GM12878 (cell line): ENCODE measurements around the gene SPIRE1.

Experiments used
- BRCA1 ChIP-seq: IDR thresholded peaks from 2 replicates; pipeline ENCODE4 v1.6.1; 2011; ENCODE audit warnings: low read depth, low read length, improper control_type of control experiment
- CEBPZ ChIP-seq: fragments of 150-350 bp; IDR thresholded peaks from 2 replicates; pipeline ENCODE4 v1.6.1; 2016; ENCODE audit warnings: low read depth, low read length
- CTCF ChIP-seq, 3 experiments: IDR thresholded peaks in 2 of 3; conservative IDR thresholded peaks in 1 of 3; 2 replicates each; pipeline ENCODE4 v1.5.1; 2011; ENCODE audit warnings: low read depth in 3 of 3, low read length in 3 of 3, mild to moderate bottlenecking in 3 of 3, control low read depth in 2 of 3, moderate library complexity in 2 of 3, inconsistent platforms in 1 of 3, mixed read lengths in 1 of 3; ENCODE audit not compliant: control insufficient read depth in 2 of 3, insufficient read depth in 1 of 3; ENCODE audit errors: extremely low read depth in 1 of 3
- EZH2 ChIP-seq: IDR thresholded peaks from 2 replicates; pipeline ENCODE4 v1.6.1; 2012; ENCODE audit warnings: low read depth, mild to moderate bottlenecking, control low read depth, inconsistent platforms, low read length, borderline replicate concordance; ENCODE audit not compliant: control insufficient read depth
- FOS ChIP-seq: IDR thresholded peaks from 3 replicates; pipeline ENCODE4 v1.6.1; 2011; ENCODE audit warnings: borderline replicate concordance; ENCODE audit not compliant: insufficient read length; ENCODE audit errors: extremely low read depth
- JUND ChIP-seq: IDR thresholded peaks from 2 replicates; pipeline ENCODE4 v1.6.1; 2012; ENCODE audit warnings: low read depth, mild to moderate bottlenecking, low read length, improper control_type of control experiment, moderate library complexity
- POLR2A ChIP-seq: IDR thresholded peaks from 2 replicates; pipeline ENCODE4 v1.6.1; 2011; ENCODE audit warnings: low read depth, mild to moderate bottlenecking, low read length
- PRDM15 ChIP-seq: fragments of 450-650 bp; formaldehyde crosslinking; IDR thresholded peaks from 2 replicates; pipeline ENCODE4 v1.4.0; 2020; ENCODE audit warnings: mild to moderate bottlenecking, moderate library complexity
- RCOR1 ChIP-seq: conservative IDR thresholded peaks from 2 replicates; pipeline ENCODE4 v1.6.1; 2012; ENCODE audit warnings: low read depth, low read length, improper control_type of control experiment
- RELA ChIP-seq: fragments of 450-650 bp; IDR thresholded peaks from 2 replicates; pipeline ENCODE4 v1.8.0; 2014; ENCODE audit warnings: borderline replicate concordance; ENCODE audit not compliant: partially characterized antibody
- REST ChIP-seq: IDR thresholded peaks from 2 replicates; pipeline ENCODE4 v1.6.1; 2012; ENCODE audit warnings: mild to moderate bottlenecking, low read depth, low read length
- SUZ12 ChIP-seq: fragments of 200-600 bp; sonication (generic); IDR thresholded peaks from one replicate; pipeline ENCODE4 v1.6.1; 2018; ENCODE audit warnings: antibody characterized with exemption, mild to moderate bottlenecking; ENCODE audit not compliant: unreplicated experiment
- ZNF384 ChIP-seq: IDR thresholded peaks from 2 replicates; pipeline ENCODE4 v1.6.1; 2012; ENCODE audit warnings: low read depth, mild to moderate bottlenecking, low read length, improper control_type of control experiment, borderline replicate concordance

GRCh38 chr18:12592597-12593127, 65.2 kb downstream of the SPIRE1 start:
- no peak for TF ChIP-seq CTCF (IDR thresholded peaks at IDR 0.05 in 2 of 3, conservative IDR thresholded peaks at IDR 0.05 in 1 of 3; ENCODE audit: control insufficient read depth in 2 of 3, extremely low read depth in 1 of 3, insufficient read depth in 1 of 3, low read depth in 3 of 3, low read length in 3 of 3)
- no peak for TF ChIP-seq FOS
- TF ChIP-seq POLR2A = no peak
- TF ChIP-seq PRDM15 = no peak
- no peak for TF ChIP-seq REST
- no peak for TF ChIP-seq EZH2
- no peak for TF ChIP-seq RELA
- no peak for TF ChIP-seq SUZ12
- TF ChIP-seq JUND = no peak
- no peak for TF ChIP-seq RCOR1
- no peak for TF ChIP-seq BRCA1
- no peak for TF ChIP-seq ZNF384
- TF ChIP-seq CEBPZ = no peak
